ENCODE data around the gene CHRDL2.

The CHRDL2 gene

DNA sequence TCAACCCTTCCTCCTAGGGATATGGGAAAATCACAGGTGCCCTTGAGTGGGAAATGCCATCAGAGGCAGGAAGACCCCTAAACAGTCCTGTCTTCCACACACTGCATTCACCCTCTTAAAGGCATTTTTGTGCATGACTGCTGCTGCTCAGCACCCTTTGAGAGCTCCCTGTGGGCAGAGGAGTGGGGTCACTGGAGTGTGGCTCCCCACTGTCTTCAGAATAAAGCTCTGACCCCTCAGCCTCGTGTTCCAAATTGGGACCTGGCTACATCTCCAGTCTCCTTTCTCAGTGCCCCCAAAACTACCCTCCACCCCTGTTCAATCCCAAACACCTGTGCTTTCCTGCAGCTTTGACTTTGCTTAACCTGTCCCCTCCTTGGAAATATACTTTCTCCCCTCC lies 46.6 kb downstream of the CHRDL2 start:
- no peak for DNase-seq

DNA sequence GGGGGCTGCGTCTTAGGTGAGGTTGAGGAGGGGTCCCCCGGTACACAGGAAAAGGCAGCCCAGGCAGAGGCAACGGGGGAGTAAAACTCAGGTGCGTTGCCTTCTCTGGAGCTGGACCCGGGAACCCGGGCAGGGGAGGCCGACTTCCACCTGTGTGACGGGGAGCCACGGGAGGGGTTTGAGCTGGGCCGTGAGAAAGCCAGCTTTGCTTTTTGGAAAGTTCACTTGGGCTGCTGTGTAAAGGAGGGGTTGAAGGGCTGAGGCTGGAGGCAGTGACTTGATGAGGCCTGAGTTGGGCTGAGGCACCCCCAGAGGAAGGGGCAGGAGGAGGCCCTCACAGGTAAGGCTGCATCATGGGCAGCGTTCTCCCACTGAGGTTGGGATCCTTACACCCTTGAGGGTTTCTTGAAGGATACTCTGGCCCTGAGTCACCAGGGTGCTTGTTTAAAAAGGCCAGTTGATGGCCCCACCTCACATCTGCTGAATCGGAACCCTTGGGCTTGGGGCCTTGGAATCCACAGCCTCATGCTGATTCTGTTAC lies 47.2 kb downstream of the CHRDL2 start:
- no peak for DNase-seq

DNA sequence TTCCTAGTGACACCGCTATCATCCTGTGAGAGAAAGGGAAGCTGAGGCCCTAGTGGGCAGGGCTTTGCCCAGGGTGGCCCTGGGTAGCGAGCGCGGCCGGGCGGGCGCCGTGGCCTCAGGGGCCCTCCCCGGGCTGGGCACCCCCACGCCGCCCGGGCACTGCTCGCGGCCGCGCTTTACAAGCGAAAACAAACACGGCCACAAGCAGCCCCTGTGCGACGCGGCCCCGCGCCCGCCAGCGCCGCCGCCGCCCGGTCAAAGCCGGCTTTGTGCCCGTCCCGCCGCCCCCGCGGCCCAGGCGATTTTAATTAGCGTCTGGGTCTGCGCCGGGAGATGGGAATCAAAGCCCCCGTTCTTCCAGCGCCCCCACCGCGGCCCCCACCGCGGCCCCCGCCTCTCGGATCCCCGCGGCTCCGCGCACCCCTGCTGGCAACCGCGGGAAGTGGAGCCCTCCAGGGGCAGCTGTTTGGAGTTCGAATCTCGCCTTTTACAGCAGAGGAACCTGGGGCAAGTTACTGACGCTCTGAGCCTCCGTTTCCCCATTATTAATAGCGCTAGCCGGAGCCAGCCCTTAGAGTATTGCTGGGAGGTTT lies 47.9 kb downstream of the CHRDL2 start:
- DNase-seq = no peak

DNA sequence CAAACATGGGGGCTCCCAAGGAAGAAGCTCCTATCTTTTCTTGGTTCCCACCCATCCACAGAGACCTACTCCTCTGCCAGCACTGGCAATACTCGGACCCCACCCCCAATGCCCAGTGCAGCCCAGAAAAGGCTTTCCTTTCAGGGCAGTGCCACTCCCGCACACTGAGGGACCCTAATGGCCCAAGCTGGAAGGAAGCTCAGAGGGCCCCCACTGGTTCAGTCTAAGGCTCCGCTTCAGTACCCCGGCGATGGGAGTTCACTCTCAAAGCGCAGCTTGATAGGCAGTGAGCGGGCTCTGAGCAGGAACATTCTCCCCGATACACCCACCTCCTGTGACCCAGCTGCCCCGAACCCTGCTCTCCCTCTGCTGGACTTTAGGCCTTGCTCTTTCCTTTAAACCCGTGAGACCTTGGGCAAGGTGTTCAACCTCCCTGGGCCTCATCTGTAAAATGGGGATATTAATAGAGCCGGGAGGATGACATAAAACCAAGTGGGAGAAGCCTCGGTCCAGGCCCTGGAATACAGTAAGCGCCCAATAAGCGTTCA lies 48.4 kb downstream of the CHRDL2 start:
- no peak for DNase-seq

DNA sequence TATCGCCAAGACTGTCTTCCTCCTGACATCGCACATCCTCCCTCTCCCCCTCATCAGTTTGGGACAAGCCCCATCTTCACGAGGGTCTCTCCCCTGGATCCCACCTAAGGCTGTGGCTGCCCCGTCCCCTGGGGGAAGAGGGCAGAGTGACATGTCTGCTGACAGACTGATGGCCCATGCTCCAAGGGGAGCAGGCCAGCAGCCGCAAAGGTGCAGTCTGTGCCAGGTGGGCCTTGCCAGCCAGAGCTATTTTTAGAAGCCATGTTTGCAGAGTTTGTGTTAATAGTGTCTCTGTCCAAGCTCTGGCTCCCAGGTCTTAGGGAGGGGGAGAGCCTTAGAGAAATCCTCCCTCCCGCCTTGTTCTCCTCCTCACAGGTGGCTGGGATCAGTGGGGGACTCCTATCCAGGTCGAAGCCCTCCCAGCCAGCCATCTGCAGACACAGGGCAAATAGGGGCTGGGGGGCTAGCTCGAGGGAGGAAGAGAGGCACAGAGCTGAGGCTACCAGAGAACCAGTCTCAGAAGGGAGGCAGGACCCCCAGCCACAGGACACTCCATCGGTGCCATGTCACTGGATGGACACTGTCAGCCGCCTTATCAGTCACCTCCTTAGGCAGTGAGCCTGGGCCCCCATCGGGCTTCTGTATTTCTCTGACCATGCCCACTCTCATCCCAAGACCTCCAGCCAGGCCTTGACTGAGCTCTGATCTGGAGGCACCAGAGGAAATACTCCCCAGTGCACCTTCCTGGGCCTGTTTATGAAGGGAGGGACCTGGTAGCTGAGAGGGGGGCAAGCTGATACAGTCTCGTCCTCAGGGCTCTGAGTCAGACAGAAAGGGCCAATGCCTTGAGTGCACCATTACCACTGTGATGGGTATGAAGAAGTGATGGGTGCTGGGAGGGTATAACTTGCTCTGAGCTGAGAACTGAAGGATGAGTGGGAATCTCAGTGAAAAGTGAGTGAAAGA lies 49.3 kb downstream of the CHRDL2 start:
- DNase-seq = no peak

DNA sequence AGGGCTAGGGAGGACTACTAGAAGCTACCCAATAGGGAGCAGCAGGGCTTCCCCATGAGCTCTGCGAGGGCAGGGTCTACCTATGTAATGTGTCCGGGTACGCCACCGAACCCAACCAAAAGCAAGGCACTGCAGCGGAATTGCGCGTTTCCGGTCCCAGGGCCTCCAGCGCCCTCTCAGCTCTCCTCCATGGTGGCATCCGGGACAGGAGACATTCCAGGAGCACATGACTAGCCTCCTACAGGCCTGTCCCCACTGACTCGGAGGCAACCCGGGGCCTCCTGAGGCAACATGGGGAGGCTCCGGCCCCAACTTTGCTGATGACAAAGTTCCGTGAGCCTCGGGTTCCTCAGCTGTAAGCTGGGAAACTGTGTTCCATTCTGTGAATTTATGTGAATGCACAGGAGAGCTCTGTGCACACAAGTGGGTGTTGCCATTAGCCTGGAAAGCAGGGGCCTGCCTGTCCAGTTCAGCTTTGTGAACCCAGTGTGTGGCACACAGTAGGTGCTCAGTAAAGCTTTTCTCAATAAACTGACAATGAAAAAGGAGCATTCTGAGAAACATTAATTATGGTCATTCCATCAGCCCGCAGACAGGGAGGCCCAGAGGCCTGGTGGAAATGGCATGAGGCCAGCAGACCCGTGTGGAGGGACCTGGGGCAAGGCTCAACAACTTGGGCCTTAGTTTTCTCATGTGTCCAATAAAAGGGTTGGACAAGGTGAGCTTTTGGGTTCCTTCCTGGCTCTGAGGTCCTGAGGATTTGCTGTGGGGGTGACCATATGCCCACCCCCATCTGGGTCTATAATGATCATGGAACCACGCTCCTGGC lies 50.3 kb downstream of the CHRDL2 start:
- DNase-seq = no peak

DNA sequence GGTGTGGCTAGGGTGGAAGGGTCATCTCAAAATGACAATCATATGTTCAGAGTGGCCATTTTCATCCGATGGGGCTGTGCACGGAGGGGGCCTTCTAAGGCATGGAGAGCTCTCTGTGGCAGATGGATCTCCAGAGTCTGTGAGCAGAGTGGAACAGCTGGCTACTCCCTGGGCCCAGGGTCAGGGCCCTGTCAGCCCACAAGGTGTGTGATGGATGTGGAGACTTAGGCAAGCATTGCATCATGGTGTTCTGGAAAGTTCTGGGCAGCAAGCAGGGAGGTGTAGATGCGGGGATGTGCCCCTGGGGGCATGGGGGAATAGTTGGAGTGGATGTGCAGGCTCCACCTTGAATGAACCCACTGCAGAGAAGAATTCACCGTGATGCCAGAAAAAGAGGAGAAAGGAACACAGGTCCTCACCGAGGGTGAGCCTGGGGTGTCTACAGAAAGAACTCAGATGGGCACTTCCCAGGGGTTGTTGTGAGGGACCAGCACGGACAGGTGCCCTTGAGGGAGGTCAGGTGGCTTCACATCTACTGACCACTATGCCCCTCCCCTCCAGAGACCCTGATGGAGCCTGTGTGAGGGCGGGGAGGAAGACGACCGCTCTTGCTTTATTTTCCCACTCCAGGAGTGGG lies 51.1 kb downstream of the CHRDL2 start:
- no peak for DNase-seq

DNA sequence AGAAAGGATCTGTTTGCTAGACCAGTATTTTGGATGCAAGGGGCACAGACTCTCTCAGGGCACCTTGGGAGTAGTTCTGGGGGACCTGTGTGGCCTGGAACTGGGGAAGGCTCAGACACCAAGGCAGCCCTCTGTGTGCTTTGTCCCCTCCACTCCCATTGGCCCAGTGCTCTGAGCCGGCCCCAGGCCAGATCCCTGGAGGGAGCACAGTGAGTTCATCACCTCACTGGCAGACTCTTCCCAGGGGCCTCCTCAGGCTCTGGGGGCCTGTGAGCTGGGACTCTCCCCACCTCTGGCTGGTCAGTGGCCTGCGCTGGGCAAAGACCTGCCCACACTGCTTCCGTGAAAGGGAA lies 51.7 kb downstream of the CHRDL2 start:
- no peak for DNase-seq

DNA sequence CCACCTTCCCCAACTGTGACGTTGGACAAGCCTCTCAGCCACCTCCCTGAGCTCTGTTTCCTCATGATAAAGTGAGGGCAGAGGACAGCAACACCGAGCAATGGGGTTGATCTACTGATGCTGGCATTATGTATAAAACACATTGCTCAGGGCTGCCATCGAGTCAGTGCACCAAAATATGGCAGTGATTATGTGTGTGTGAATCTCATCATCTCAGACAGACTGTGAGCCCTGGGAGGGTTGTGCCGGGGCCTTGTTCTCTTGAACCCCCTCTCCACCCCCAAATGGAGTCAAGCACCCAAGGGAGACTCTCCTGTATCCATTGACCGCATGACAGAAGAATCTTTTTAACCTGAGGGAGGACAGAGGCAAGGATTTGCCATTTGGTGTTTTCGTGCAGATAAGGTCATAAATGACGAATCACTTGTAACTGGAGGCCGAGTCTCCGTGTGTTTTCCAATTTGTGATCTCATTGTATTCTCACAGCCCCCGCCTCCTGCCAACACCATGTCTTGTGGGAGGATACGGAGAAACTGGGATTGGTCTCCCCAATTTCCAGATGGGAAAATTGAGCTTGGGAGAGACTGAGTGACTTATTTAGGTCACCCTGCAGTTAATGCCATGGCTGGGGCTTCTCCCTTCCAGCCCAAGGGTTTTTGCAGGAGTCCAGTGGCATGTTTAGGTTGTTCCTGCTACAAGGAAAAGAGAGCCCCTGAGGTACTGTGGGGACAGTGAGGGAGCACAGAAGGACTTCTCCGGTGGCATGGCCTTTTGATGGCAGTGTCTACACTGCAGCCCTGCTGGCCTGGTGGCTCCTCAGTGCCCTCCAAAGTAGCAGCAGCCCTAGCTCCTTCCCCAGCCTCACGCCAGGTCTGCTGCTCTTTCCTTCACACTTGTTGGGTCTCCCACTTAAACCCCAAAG lies 52.4 kb downstream of the CHRDL2 start:
- DNase-seq = no peak

DNA sequence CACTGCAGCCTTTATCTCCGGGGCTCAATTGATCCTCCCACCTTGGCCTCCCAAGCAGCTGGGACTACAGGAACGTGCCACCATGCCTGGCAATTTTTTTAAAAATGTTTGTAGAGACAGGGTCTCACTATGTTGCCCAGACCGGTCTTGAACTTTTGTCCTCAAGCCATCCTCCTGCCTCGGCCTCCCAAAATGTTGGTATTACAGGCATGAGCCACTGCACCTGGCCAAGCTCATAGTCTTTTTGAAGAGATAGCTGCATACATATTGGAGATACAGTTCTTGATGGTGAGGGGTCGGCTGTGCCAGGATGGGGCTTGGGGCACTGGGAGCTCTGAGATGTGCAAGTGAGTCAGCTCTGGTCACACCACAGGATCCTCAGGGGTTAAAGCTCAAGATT lies 53.2 kb downstream of the CHRDL2 start:
- no peak for DNase-seq

DNA sequence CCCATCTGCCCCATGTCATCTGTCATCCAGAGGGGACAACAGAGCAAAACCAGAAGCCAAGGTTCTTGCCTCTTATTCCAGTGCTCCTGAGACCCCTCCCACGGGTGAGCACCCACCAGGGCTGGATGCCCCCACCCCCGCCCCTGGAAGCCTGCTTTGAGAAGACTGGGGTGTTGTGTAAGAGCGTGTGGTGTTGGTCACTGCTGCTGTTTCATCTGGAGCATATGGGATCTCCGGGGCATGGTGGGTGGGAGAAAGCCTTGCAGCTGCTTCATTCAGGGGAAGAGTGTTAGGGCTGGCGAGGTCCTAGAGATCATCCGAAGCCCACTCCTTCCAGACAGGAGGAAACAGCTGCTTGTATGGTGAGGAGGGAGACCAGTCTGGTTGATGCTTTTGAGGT lies 54.1 kb downstream of the CHRDL2 start:
- no peak for DNase-seq

DNA sequence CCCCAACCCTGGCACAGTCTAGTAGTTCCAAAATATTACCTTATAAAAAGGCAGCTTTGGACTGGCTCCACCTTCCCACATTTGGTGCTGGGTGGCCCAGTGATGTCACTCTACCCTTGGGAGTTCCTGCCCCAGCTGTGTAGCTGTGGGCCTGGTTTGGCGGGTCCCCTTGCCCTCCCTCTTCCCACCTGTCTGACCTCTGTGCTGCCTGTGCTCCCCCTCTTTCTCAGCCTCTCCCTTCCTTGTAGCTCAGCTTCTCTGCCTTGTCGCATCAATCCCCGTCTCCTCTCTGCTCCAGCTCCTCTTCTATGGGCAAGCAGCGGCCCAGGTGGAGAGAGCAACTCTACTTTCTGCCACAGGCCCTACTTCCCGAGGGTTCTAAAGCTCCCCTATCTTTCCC lies 54.6 kb downstream of the CHRDL2 start:
- no peak for DNase-seq

DNA sequence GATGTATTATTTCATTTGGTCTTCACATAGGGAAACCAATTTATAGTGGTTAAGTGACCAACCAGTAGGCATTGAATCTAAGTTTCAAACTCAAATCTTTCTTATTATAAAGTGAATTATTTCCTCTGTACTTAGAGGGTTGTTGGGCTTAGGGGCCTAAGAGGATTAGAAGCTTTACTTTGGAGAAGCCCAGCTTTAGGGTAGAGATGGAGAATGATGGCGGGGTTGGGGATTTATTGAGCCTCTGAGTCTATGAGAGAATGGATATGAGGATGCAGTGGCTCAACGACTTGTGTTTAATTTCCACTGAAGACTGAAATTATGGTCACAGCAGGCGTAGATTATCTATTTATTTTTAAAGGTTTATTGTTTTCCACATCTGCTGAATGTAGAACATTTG lies 55.5 kb downstream of the CHRDL2 start:
- DNase-seq = no peak

DNA sequence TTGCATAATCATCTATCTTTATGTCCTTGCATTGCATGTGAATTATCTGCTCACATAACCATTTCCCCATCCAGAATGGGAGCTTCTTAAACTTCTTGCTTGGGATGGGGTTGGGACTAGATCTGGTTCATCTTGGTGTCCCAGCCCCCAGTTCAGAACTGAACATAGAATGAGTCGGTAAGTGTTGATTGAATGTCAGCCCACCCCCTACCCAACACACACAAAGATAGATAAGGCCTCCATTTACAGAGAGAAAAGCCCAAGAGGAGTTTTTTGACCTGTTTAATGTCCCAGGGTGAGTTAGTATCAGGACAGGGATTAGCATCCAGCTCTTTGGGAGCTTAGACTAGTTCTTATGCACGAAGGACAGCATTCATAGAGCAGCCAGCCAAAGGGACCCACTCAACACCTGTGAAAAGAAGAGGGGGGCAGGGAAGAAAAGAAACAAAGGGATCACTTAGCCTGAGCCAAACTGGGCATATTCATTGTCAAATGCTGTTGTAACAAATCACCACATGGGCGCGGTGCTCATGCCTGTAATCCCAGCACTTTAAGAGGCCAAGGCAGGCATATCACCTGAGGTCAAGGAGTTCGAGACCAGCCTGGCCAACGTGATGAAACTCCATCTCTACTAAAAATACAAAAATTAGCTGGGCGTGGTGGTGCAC lies 57.4 kb downstream of the CHRDL2 start:
- no peak for DNase-seq

DNA sequence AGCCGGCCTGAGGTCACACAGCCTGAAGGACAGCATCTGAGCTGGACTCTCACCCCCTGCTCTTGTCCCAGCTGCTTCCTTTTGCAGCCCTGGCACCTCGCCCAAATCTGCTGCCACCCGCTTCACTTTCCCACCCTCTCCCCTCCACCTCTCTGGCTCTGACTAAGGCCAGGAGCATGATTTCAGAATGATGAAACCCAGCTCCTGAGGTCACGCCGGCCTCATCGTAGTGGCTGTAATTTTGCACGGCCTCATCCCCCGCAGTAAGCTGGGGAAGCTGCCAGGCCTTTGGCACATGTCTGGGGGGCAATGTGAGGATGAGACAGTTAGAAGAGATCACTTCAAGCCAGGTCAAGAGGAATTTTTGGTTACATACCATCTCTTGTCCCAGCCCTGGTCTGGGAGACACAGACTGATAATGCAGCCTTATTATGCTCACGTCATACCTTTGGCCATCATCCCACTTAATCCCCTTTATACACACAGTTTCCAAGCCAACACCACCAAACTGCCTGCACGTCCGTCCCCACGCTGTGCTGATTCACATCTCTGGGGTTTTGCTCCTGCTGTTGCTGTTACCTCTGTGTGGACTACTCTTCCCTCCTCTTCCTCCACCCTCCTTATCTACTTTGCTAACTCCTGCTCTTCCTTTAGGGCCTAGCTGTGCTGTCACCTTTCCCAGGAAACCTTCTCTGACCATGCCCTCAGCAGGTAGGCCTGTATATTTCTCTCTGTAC lies 58.1 kb downstream of the CHRDL2 start:
- no peak for DNase-seq

DNA sequence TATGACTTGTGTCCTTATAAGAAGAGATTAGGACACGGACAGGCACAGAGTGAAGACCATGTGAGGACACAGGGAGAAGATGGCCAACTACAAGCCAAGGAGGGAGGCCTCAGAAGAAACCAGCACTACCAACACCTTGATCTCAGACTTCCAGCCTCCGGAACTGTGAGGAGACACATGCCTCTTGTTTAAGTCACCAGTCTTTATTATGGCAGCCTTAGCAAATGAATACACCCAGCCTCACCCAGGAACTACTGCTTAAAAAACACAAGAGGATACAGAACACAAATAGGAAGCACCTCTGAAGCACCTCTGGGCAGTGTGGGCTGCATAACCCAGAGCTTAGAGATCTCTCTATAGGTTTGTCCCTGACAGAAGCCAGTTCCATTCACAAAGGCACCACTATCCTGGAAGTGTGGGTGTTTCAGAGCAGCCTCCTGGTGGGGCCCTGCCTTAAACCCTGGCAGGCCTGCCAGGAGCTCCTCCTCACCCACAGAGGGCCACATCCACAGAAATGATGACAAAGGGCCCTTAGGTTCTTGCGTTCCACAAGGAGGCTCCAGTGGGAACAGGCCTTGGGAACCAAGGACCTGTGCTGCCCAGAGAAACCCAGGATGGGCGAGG lies 58.8 kb downstream of the CHRDL2 start:
- no peak for DNase-seq

DNA sequence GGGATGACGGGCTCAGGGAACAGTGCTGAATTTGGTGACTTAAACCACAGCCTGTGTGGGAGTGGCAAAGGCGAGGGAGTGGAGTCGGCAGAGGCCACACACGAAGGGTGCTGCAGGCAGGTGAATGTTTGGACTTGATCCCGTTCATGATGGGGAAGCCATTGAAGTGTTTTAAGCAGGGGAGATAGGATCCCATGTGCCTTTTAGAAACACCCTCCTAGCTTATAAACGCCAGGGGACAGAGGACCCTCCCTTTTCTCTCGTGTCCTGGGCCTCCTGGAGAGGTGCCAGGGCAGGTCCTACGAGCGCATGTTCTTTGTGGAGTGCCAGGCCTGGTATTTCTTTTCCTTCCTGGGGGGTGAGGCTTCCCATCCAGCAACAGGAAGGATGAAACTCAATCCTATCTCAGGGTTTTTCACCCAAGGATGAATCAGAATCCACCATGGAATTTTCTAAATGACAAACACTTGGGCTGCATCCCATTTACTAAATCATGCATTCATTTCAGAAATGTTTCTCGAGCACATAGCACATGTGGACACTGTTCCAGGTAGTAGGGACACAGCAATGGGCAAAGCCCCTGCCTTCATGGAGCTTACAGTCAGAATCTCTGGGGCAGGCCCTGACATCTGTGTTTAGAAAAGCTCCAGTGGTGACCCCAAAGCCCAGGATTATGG lies 59.6 kb downstream of the CHRDL2 start:
- no peak for DNase-seq

DNA sequence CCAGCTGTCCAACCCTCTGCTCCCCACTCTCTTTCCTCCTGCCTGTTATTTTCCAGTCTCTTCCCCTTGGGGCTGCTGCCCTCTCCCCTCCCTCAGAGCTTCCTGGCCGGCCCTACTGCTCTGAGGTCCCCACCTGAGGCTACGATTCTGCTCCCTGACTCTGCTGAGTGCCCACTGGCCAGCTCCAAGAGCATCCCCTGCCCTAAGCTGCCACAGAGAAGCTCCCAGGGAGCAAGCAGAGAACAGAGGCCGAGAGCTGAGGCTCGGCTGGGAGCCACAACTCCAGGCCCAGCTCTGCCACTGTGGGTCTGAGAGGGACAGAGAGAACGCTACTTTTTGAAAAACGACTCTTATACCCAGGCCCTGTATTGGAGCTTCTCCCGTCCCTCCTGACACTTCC lies 61.1 kb downstream of the CHRDL2 start:
- no peak for DNase-seq
